ENCODE measurements around the gene ADAMTS17. TPM values are rescaled to one million over a fixed set of nuclear protein-coding genes. Genes with fewer than 3 reads are reported as not detected.

The ADAMTS17 gene
- total RNA-seq, 1 experiment from 2014 or later, result 0.15 TPM

DNA sequence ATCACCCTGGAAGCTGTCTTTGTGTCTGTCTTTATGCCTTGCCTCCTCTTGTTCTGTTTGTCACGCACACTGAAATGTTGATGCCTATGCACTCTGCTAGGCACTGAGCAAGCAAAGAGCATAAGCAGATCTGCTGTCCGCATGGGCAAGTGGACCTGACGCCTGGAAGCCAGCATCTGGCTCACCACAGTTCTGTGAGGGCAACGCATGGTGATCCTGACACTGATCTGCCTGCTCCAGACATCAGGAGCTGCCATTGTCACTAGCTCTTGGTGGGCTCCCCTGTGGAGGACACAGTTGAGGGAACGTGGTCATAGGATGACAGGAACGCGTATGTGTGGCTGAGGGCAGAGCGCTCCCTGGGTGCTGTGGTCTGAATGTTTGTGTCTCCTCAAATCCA lies 234.6 kb downstream of the ADAMTS17 start:
- CTCF ChIA-PET, result no interaction called here
- Histone ChIP-seq H3K27ac (ENCODE audit: low read depth, low read length, poor library complexity, severe bottlenecking) (no peak overlapping the region), H3K4me3 (ENCODE audit: low read depth, low read length, poor library complexity, severe bottlenecking) (no peak overlapping the region), H3K9me3 (ENCODE audit: low read depth, low read length, poor library complexity, severe bottlenecking) (peaks cover 4% of the 10 kb centered on the region), H3K36me3 (ENCODE audit: insufficient read depth, low read length, poor library complexity, severe bottlenecking) (no peaks in the 10 kb centered on the region), H3K27me3 (replicated peaks; ENCODE audit: insufficient read depth, low read depth, low read length, poor library complexity) (no peaks in the 10 kb centered on the region), H3K4me1 (ENCODE audit: insufficient read depth, low read length, poor library complexity, severe bottlenecking) (no peaks in the 10 kb centered on the region)
- TF ChIP-seq, protein P1, sequence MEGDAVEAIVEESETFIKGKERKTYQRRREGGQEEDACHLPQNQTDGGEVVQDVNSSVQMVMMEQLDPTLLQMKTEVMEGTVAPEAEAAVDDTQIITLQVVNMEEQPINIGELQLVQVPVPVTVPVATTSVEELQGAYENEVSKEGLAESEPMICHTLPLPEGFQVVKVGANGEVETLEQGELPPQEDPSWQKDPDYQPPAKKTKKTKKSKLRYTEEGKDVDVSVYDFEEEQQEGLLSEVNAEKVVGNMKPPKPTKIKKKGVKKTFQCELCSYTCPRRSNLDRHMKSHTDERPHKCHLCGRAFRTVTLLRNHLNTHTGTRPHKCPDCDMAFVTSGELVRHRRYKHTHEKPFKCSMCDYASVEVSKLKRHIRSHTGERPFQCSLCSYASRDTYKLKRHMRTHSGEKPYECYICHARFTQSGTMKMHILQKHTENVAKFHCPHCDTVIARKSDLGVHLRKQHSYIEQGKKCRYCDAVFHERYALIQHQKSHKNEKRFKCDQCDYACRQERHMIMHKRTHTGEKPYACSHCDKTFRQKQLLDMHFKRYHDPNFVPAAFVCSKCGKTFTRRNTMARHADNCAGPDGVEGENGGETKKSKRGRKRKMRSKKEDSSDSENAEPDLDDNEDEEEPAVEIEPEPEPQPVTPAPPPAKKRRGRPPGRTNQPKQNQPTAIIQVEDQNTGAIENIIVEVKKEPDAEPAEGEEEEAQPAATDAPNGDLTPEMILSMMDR (conservative IDR thresholded peaks at IDR 0.05; ENCODE audit: low read depth, low read length), result no peak
- no peak for TF ChIP-seq EZH2 (IDR thresholded peaks at IDR 0.05; ENCODE audit: borderline replicate concordance, low read depth, low read length, poor library complexity, severe bottlenecking)
- BruUV-seq (replicated peaks), result no TSS peak
- POLR2A ChIA-PET (ENCODE audit: low non-redundant PET), result no interaction called here
- intact Hi-C loops (cut with micrococcal nuclease; ENCODE audit: unreplicated experiment), result no loop called here
- no peak for DNase-seq (ENCODE audit: low spot score)

DNA sequence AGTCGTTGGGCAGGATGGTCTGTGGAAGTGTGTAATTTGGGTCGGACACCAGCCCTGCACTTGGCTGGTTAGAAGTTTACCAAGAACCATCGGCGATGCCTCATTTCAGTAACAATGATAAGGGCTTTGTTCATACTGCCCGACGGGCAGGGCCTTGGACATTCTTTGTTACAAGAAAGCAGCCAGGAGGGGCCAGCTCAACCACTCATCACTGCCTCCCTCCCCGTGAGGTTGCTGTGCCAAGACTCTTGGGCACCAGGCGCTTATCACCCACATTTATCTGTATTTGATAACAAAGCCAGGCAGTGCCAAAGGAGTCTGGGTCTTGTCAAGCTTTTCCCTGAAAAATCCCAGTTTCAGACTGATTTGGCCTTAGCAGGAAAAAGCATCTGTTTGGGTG lies 235.0 kb downstream of the ADAMTS17 start:
- no TSS peak for BruUV-seq (replicated peaks)
- no peaks in the 10 kb centered on the region for H3K4me1 ChIP-seq (ENCODE audit: insufficient read depth, low read length, poor library complexity, severe bottlenecking)
- no peaks in the 10 kb centered on the region for H3K27me3 ChIP-seq (replicated peaks; ENCODE audit: insufficient read depth, low read depth, low read length, poor library complexity)
- DNase-seq (ENCODE audit: low spot score), result no peak
- no peak overlapping the region for H3K27ac ChIP-seq (ENCODE audit: low read depth, low read length, poor library complexity, severe bottlenecking)
- intact Hi-C loops (cut with micrococcal nuclease; ENCODE audit: unreplicated experiment), result no loop called here
- no peak overlapping the region for H3K4me3 ChIP-seq (ENCODE audit: low read depth, low read length, poor library complexity, severe bottlenecking)
- peaks cover 4% of the 10 kb centered on the region for H3K9me3 ChIP-seq (ENCODE audit: low read depth, low read length, poor library complexity, severe bottlenecking)
- CTCF ChIA-PET, result no interaction called here
- no peak for TF ChIP-seq EZH2 (IDR thresholded peaks at IDR 0.05; ENCODE audit: borderline replicate concordance, low read depth, low read length, poor library complexity, severe bottlenecking)
- TF ChIP-seq, protein P1 (conservative IDR thresholded peaks at IDR 0.05; ENCODE audit: low read depth, low read length), result no peak
- POLR2A ChIA-PET (ENCODE audit: low non-redundant PET), result no interaction called here
- H3K36me3 ChIP-seq (ENCODE audit: insufficient read depth, low read length, poor library complexity, severe bottlenecking), result no peaks in the 10 kb centered on the region

DNA sequence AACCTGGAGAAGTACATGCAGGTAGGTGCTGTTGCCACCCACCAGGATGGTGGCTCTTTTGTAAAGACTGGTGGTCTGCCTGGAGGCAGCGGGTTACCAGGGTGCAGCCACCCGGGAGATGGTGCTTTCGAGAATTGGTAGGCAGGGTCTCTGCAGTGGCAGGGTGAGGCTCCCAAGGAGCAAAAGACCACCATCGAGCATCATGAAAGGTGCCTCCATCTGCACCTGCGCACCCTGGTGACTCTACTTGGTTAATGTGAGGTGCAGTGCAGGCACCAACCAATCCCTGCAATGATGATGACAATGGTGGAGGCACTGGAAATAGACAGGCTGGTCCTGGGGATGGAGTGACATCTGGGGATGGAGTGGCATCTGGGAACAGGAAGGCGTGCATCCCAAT lies 236.7 kb downstream of the ADAMTS17 start:
- intact Hi-C loops (cut with micrococcal nuclease; ENCODE audit: unreplicated experiment), result no loop called here
- POLR2A ChIA-PET (ENCODE audit: low non-redundant PET), result no interaction called here
- CTCF ChIA-PET, result no interaction called here

More for the DNA sequence above, 236.7 kb downstream of the ADAMTS17 start:
- H3K4me3 ChIP-seq (ENCODE audit: low read depth, low read length, poor library complexity, severe bottlenecking), result no peak overlapping the region
- no peak for DNase-seq (ENCODE audit: low spot score)
- no peak overlapping the region for H3K27ac ChIP-seq (ENCODE audit: low read depth, low read length, poor library complexity, severe bottlenecking)
- H3K9me3 ChIP-seq (ENCODE audit: low read depth, low read length, poor library complexity, severe bottlenecking), result peaks cover 4% of the 10 kb centered on the region
- TF ChIP-seq EZH2 (IDR thresholded peaks at IDR 0.05; ENCODE audit: borderline replicate concordance, low read depth, low read length, poor library complexity, severe bottlenecking), result no peak
- TF ChIP-seq, protein P1 (conservative IDR thresholded peaks at IDR 0.05; ENCODE audit: low read depth, low read length), result no peak
- no TSS peak for BruUV-seq (replicated peaks)
- H3K4me1 ChIP-seq (ENCODE audit: insufficient read depth, low read length, poor library complexity, severe bottlenecking), result no peaks in the 10 kb centered on the region
- H3K36me3 ChIP-seq (ENCODE audit: insufficient read depth, low read length, poor library complexity, severe bottlenecking), result no peaks in the 10 kb centered on the region
- H3K27me3 ChIP-seq (replicated peaks; ENCODE audit: insufficient read depth, low read depth, low read length, poor library complexity), result no peaks in the 10 kb centered on the region
